ENCODE data around the gene SCGB2A2. TPM values are rescaled to one million over a fixed set of nuclear protein-coding genes. Genes with fewer than 3 reads are reported as not detected.

SCGB2A2 gene
- total and polyA plus RNA-seq, 9 of the 15 experiments (the other 6 are each of a cell fraction or from before 2014, with no cell fraction given): not detected

DNA sequence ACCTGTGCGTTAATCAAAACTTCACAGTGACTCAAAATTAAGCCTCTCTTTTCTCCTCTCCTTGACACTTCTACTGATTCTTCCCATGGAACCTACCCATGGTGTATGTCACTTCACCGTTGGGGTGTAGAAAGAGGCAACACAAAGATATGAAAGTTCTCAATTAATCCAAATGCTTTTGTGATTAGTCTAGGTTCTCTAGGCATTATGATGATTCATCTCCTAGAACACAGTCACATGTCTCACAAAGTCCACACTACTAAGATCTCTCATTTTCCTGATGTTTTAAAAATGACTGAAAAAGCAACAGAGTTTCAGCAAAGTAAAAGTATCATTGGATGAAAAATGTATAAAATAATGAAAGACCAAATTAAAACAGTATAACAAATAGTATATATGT lies 13.7 kb upstream of the SCGB2A2 start:
- H3K27me3 ChIP-seq (ENCODE audit: control insufficient read depth in 2 of 2, insufficient read depth in 2 of 2, low read length in 2 of 2): no peaks in the 10 kb centered on the region; a peak in 1 of 5 replicates
- H3K4me2 ChIP-seq (ENCODE audit: insufficient read depth, low read length): no peak overlapping the region
- H4K20me1 ChIP-seq (replicated peaks; ENCODE audit: control insufficient read depth, insufficient read depth, low read length): no peaks in the 10 kb centered on the region
- in situ Hi-C loops (cut with MboI): no loop called here
- intact Hi-C loops (cut with micrococcal nuclease): no loop called here
- no peak for FAIRE-seq
- no peak for ATAC-seq
- no TSS peak for BruUV-seq (replicated peaks)
- no peak overlapping the region for H2AFZ ChIP-seq (ENCODE audit: low read depth, low read length)
- no peak overlapping the region for H3K4me3 ChIP-seq
- no peak overlapping the region for H3K27ac ChIP-seq (ENCODE audit: extremely low read depth, low read depth, low read length)
- H3K9ac ChIP-seq (ENCODE audit: insufficient read depth in 1 of 2, low read depth in 2 of 2, low read length in 2 of 2): no peak overlapping the region
- no peaks in the 10 kb centered on the region for H3K36me3 ChIP-seq (ENCODE audit: control insufficient read depth, insufficient read depth, low read length)
- CTCF ChIA-PET (ENCODE audit: low intra/inter-chr PET ratio): no interaction called here
- no peaks in the 10 kb centered on the region for H3K9me1 ChIP-seq (ENCODE audit: control insufficient read depth, insufficient read depth, low read length)
- H3K79me2 ChIP-seq (ENCODE audit: control insufficient read depth, insufficient read depth, low read length): no peaks in the 10 kb centered on the region
- 0% methylated on average over 2 of the region's 2 CpGs for WGBS (ENCODE audit: insufficient coverage, low coverage, missing lambda C conversion rate)
- no peaks in the 10 kb centered on the region for H3K4me1 ChIP-seq (replicated peaks in 1 of 2; ENCODE audit: control insufficient read depth in 2 of 2, insufficient read depth in 2 of 2, low read length in 2 of 2)
- DNase-seq (ENCODE audit: extremely low read depth in 1 of 4, low spot score in 3 of 4): no peak
- POLR2A ChIA-PET: no interaction called here
- H3K9me3 ChIP-seq (replicated peaks; ENCODE audit: control insufficient read depth, insufficient read depth, low read depth, low read length): no peaks in the 10 kb centered on the region
- no peak for TF ChIP-seq CREB1 (IDR thresholded peaks at IDR 0.05)
- TF ChIP-seq CREB1 (CRISPR knock-in tag; IDR thresholded peaks at IDR 0.05): no peak

- FAIRE-seq (no peak), ATAC-seq (no peak), DNase-seq (ENCODE audit: extremely low read depth in 1 of 4, low spot score in 3 of 4) (no peak)
- Histone ChIP-seq H3K9me3 (replicated peaks; ENCODE audit: control insufficient read depth, insufficient read depth, low read depth, low read length) (no peaks in the 10 kb centered on the region), H3K9me1 (ENCODE audit: control insufficient read depth, insufficient read depth, low read length) (no peaks in the 10 kb centered on the region), H4K20me1 (replicated peaks; ENCODE audit: control insufficient read depth, insufficient read depth, low read length) (no peaks in the 10 kb centered on the region), H3K4me1 (replicated peaks in 1 of 2; ENCODE audit: control insufficient read depth in 2 of 2, insufficient read depth in 2 of 2, low read length in 2 of 2) (no peaks in the 10 kb centered on the region), H3K4me2 (ENCODE audit: insufficient read depth, low read length) (no peak overlapping the region), H3K36me3 (ENCODE audit: control insufficient read depth, insufficient read depth, low read length) (no peaks in the 10 kb centered on the region), H3K27ac (ENCODE audit: extremely low read depth, low read depth, low read length) (no peak overlapping the region), H3K79me2 (ENCODE audit: control insufficient read depth, insufficient read depth, low read length) (no peaks in the 10 kb centered on the region), H3K4me3 (no peak overlapping the region), H2AFZ (ENCODE audit: low read depth, low read length) (no peak overlapping the region), H3K27me3 (ENCODE audit: control insufficient read depth in 2 of 2, insufficient read depth in 2 of 2, low read length in 2 of 2) (peaks cover under 1 to 5% of the 10 kb centered on the region in 2 experiments; a peak in 3 of 5 replicates), H3K9ac (ENCODE audit: insufficient read depth in 1 of 2, low read depth in 2 of 2, low read length in 2 of 2) (no peak overlapping the region)
- ChIA-PET POLR2A (interaction anchor here (0.6 to 1.3 kb wide), 2 partner anchors 19 to 437 kb away, joined by 3 to 5 read pairs; no protein-coding TSS in a partner anchor), CTCF (ENCODE audit: low intra/inter-chr PET ratio) (no interaction called here)
- intact Hi-C loops (cut with micrococcal nuclease): no loop called here
- WGBS (ENCODE audit: insufficient coverage, low coverage, missing lambda C conversion rate): 1% methylated on average over 6 of the region's 6 CpGs
- in situ Hi-C loops (cut with MboI): no loop called here
- BruUV-seq (replicated peaks): no TSS peak
- TF ChIP-seq ATF1 (CRISPR knock-in tag; IDR thresholded peaks at IDR 0.05): no peak
- no peak for TF ChIP-seq ATF1 (tag; IDR thresholded peaks at IDR 0.05)
- no peak for TF ChIP-seq ZNF444 (CRISPR knock-in tag; IDR thresholded peaks at IDR 0.05)
- no peak for TF ChIP-seq RBM39 (optimal IDR thresholded peaks at IDR 0.05; ENCODE audit: low read depth, low read length)
Observed at GRCh38 chr11:62260261-62260953, 9.6 kb upstream of the SCGB2A2 start.

Measured in K562 (cell line).